HL-60 (cell line): ENCODE measurements around the gene MTFP1.

Source experiments
- DNase-seq, 2 experiments: peaks; one replicate each; pipeline ENCODE4 v3.0.0-alpha.2; 2010 to 2020; ENCODE audit warnings: low read depth in 1 of 2, low spot score in 1 of 2
- H3K27ac ChIP-seq: fragments of 250-450 bp; sonication (Bioruptor Pico); replicated peaks from 2 replicates; pipeline ENCODE4 v1.5.1; 2020; ENCODE audit warnings: mild to moderate bottlenecking, moderate library complexity
- H3K27me3 ChIP-seq: fragments of 250-450 bp; sonication (Bioruptor Pico); 2 replicates; pipeline ENCODE4 v1.5.1; 2021; ENCODE audit warnings: mild to moderate bottlenecking, moderate library complexity; ENCODE audit not compliant: insufficient read depth, poor library complexity, severe bottlenecking
- H3K4me3 ChIP-seq: replicated peaks from 2 replicates; pipeline ENCODE4 v1.5.1; 2011; ENCODE audit warnings: mild to moderate bottlenecking, control low read depth, low read length; ENCODE audit not compliant: insufficient read depth
- GABPA ChIP-seq: IDR thresholded peaks from 2 replicates; pipeline ENCODE4 v1.6.1; 2012; ENCODE audit warnings: low read depth
- POLR2AphosphoS5 ChIP-seq: IDR thresholded peaks from 2 replicates; pipeline ENCODE4 v1.6.1; 2012; ENCODE audit warnings: low read depth
- REST ChIP-seq: IDR thresholded peaks from 2 replicates; pipeline ENCODE4 v1.6.1; 2012; ENCODE audit warnings: low read depth; ENCODE audit not compliant: insufficient replicate concordance
- SPI1 ChIP-seq: IDR thresholded peaks from 2 replicates; pipeline ENCODE4 v1.6.1; 2012; ENCODE audit warnings: low read depth, mild to moderate bottlenecking, borderline replicate concordance
- TF ChIP-seq, protein P1 (sequence below): IDR thresholded peaks from one replicate; pipeline ENCODE4 v1.5.1; 2011; ENCODE audit warnings: low read length, control low read depth, inconsistent platforms; ENCODE audit not compliant: insufficient read depth

Gene MTFP1

DNA sequence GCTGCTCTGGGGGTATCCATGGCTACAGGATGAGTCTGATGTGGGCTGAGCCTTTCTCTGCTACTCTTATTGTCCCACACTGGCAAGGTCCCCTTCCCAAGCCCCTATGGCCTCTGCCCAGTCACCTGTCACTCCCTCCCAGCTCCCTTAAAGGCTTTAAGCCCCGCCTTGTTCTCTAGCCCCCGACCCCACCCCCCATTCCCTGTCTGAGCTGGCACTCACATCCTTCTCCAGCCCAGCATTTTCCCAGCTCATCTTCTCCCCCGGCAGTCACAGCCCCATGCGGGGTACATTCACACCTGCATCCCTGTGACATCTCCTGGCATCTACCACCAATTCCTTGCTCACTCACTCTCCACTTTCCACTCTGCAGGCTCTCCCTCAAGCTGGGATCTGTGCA is 4.3 kb downstream of the MTFP1 start:
- no peak for DNase-seq
- no peaks in the 10 kb centered on the region for H3K27me3 ChIP-seq
- TF ChIP-seq SPI1: no peak
- TF ChIP-seq GABPA: no peak
- TF ChIP-seq POLR2AphosphoS5: no peak
- no peak for TF ChIP-seq REST
- no peak overlapping the region for H3K27ac ChIP-seq
- no peak overlapping the region for H3K4me3 ChIP-seq

- Histone ChIP-seq H3K27ac (no peak overlapping the region), H3K4me3 (no peak overlapping the region), H3K27me3 (no peaks in the 10 kb centered on the region)
- DNase-seq: no peak
- TF ChIP-seq GABPA (no peak), POLR2AphosphoS5 (no peak), SPI1 (no peak), REST (no peak)
- TF ChIP-seq, protein P1, sequence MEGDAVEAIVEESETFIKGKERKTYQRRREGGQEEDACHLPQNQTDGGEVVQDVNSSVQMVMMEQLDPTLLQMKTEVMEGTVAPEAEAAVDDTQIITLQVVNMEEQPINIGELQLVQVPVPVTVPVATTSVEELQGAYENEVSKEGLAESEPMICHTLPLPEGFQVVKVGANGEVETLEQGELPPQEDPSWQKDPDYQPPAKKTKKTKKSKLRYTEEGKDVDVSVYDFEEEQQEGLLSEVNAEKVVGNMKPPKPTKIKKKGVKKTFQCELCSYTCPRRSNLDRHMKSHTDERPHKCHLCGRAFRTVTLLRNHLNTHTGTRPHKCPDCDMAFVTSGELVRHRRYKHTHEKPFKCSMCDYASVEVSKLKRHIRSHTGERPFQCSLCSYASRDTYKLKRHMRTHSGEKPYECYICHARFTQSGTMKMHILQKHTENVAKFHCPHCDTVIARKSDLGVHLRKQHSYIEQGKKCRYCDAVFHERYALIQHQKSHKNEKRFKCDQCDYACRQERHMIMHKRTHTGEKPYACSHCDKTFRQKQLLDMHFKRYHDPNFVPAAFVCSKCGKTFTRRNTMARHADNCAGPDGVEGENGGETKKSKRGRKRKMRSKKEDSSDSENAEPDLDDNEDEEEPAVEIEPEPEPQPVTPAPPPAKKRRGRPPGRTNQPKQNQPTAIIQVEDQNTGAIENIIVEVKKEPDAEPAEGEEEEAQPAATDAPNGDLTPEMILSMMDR: no peak
These were observed 5.4 kb downstream of the MTFP1 start for GRCh38 chr22:30430933-30431332.

DNA sequence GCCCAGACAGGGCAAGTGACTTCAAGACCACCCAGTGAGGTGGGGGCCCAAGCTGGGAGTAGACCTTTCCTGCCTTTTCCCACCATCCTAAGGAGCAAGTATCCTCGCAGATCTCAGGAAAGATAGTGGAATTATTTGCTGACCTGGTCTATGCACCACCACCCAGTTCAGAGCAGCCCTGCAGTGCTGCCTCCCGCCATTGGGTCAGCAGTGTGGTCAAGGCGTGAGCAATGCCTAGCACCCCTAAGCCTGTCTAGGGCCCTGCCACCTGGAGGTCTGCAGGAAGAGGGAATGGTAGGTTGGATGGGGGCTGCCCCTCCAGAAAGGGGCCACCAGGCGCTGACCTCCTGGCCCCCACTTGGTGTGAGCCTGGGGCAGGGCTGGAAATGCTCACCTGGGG is 6.5 kb downstream of the MTFP1 start:
- H3K27ac ChIP-seq: no peak overlapping the region
- no peak overlapping the region for H3K4me3 ChIP-seq
- H3K27me3 ChIP-seq: no peaks in the 10 kb centered on the region
- no peak for DNase-seq
- TF ChIP-seq GABPA (no peak), SPI1 (no peak), REST (no peak), POLR2AphosphoS5 (no peak)
- TF ChIP-seq, protein P1: no peak

GRCh38 chr22:30432520-30432919 is 7.0 kb downstream of the MTFP1 start:
- DNase-seq: no peak
- no peak overlapping the region for H3K27ac ChIP-seq

More at GRCh38 chr22:30432520-30432919, 7.0 kb downstream of the MTFP1 start:
- TF ChIP-seq REST: no peak
- peak; percentile 35; the same call in 1 of the 2 replicates for TF ChIP-seq SPI1
- no peak for TF ChIP-seq POLR2AphosphoS5
- no peak for TF ChIP-seq GABPA
- TF ChIP-seq, protein P1: no peak
- no peak overlapping the region for H3K4me3 ChIP-seq
- no peaks in the 10 kb centered on the region for H3K27me3 ChIP-seq
